CD4-positive, alpha-beta memory T cell (primary cell): Measurements from ENCODE around the gene CD37. TPM values are rescaled to one million over a fixed set of nuclear protein-coding genes. Genes with fewer than 3 reads are reported as not detected.

ENCODE experiments used
- CTCF ChIA-PET: fragments of 350-600 bp; sonication (Branson Sonifier 250); formaldehyde crosslinking; loops from one replicate; lab custom pipeline; 2021; ENCODE audit warnings: inconsistent platforms; ENCODE audit not compliant: partially characterized antibody; lab: Charles Lee
- POLR2A ChIA-PET: fragments of 350-600 bp; sonication (Branson Sonifier 250); formaldehyde crosslinking; loops from one replicate; lab custom pipeline; 2021; ENCODE audit not compliant: partially characterized antibody; lab: Charles Lee
- DNase-seq, 5 donors: peaks; one replicate each; pipeline versions ENCODE4 v3.0.0 to v3.0.0-alpha.2; 2020 to 2022; ENCODE audit warnings: mixed read lengths in 1 of 5
- H3K27ac ChIP-seq: one replicate; pipeline ENCODE4 v1.7.0; 2013; ENCODE audit warnings: low read depth, low read length
- H3K27me3 ChIP-seq: 2 replicates; pipeline ENCODE4 v1.7.0; 2013; ENCODE audit warnings: mild to moderate bottlenecking, low read length, moderate library complexity; ENCODE audit not compliant: insufficient read depth
- H3K36me3 ChIP-seq: 2 replicates; pipeline ENCODE4 v1.7.0; 2013; ENCODE audit warnings: mild to moderate bottlenecking, low read length, moderate library complexity; ENCODE audit not compliant: insufficient read depth
- H3K4me1 ChIP-seq: 2 replicates; pipeline ENCODE4 v1.7.0; 2013; ENCODE audit warnings: mild to moderate bottlenecking, low read length, moderate library complexity; ENCODE audit not compliant: insufficient read depth
- H3K4me3 ChIP-seq, 2 donors: one replicate each; pipeline ENCODE4 v1.7.0; 2013; ENCODE audit warnings: low read length in 2 of 2, mild to moderate bottlenecking in 1 of 2
- H3K9me3 ChIP-seq, 2 donors: one replicate each; pipeline ENCODE4 v1.7.0; 2013; ENCODE audit warnings: low read length in 2 of 2, control low read depth in 1 of 2; ENCODE audit not compliant: control insufficient read depth in 1 of 2
- H3K27ac Mint-ChIP-seq, 7 donors: one replicate each; pipeline ENCODE4 v1.8.0; 2020 to 2021; ENCODE audit warnings: mixed read lengths in 7 of 7, mild to moderate bottlenecking in 6 of 7, inconsistent platforms in 3 of 7, moderate library complexity in 3 of 7
- H3K27me3 Mint-ChIP-seq, 2 donors: one replicate each; pipeline ENCODE4 v1.8.0; 2020 to 2021; ENCODE audit warnings: mixed read lengths in 2 of 2
- H3K36me3 Mint-ChIP-seq, 2 donors: one replicate each; pipeline ENCODE4 v1.8.0; 2020 to 2021; ENCODE audit warnings: mixed read lengths in 2 of 2, inconsistent platforms in 1 of 2, mild to moderate bottlenecking in 1 of 2
- H3K4me1 Mint-ChIP-seq, 4 donors: one replicate each; pipeline ENCODE4 v1.8.0; 2020 to 2021; ENCODE audit warnings: mixed read lengths in 4 of 4, mild to moderate bottlenecking in 1 of 4
- H3K4me3 Mint-ChIP-seq, 8 donors: one replicate each; pipeline ENCODE4 v1.8.0; 2020 to 2021; ENCODE audit warnings: mixed read lengths in 8 of 8, mild to moderate bottlenecking in 7 of 8, moderate library complexity in 6 of 8, inconsistent platforms in 3 of 8
- H3K9me3 Mint-ChIP-seq, 8 donors: one replicate each; pipeline ENCODE4 v1.8.0; 2020 to 2021; ENCODE audit warnings: mixed read lengths in 8 of 8, mild to moderate bottlenecking in 5 of 8, inconsistent platforms in 3 of 8, moderate library complexity in 1 of 8
- intact Hi-C: fragments of 100-400 bp; cut with micrococcal nuclease; formaldehyde crosslinking; loops from one replicate; pipeline ENCODE4 v1.15.1; 2023
- polyA plus RNA-seq, 2 donors: library from polyadenylated mRNA; unstranded; fragments of 300-500 nt; fragmentation: Illumina TruSeq; gene quantifications; one replicate each; pipeline ENCODE4 v1.2.3, GENCODE V29; 2021
- total RNA-seq, 2 experiments: library from RNA; stranded (reverse); gene quantifications; one replicate each; pipeline ENCODE4 v1.2.3, GENCODE V29; 2021

Gene CD37
- total and polyA plus RNA-seq, 4 experiments from 2014 or later, result 109 to 347 (median 261) TPM

DNA sequence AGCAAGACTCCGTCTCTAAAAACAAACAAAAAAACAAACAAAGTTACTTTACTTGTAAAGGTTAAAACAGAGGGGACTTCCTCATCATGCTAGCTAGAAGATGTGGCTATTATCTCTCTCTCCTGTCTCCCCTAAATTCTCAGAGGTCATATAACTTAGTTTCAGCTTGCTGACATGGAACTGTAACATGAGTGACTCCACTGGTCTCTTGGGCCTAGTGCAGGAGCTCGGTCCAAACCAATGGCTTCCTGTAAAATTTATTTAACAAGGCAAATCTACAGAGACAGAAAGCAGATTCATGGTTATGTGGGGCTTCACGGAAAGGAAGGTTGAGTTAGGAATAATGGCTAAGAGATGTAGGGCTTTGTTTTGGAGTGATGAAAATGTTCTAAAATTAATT lies 43.3 kb downstream of the CD37 start:
- Histone ChIP-seq H3K4me1 (no peaks in the 10 kb centered on the region), H3K4me3 (no peak overlapping the region), H3K27me3 (no peaks in the 10 kb centered on the region), H3K9me3 (peaks cover 0 to 4% of the 10 kb centered on the region in 2 donors), H3K27ac (no peak overlapping the region), H3K36me3 (no peaks in the 10 kb centered on the region)
- Mint-ChIP-seq H3K4me1 (no peaks in the 10 kb centered on the region), H3K27me3 (peaks cover 4 to 6% of the 10 kb centered on the region in 2 donors), H3K4me3 (no peak overlapping the region), H3K9me3 (peaks cover 0 to 11% (median 8%) of the 10 kb centered on the region in 8 donors), H3K36me3 (peaks cover 0 to under 1% of the 10 kb centered on the region in 2 donors), H3K27ac (no peak overlapping the region)
- CTCF ChIA-PET, result interaction anchor here (1.0 kb wide), 1 partner anchor 45 kb away, joined by 4 read pairs; no protein-coding TSS in a partner anchor
- DNase-seq, result no peak
- intact Hi-C loops, result no loop called here
- POLR2A ChIA-PET, result no interaction called here

GRCh38 chr19:49380391-49380790 lies 45.2 kb downstream of the CD37 start:
- Mint-ChIP-seq H3K9me3 (peaks cover 0 to 11% (median 8%) of the 10 kb centered on the region in 8 donors), H3K36me3 (peaks cover 0 to 1% of the 10 kb centered on the region in 2 donors), H3K27ac (no peak overlapping the region), H3K27me3 (peaks cover 6 to 7% of the 10 kb centered on the region in 2 donors), H3K4me3 (no peak overlapping the region), H3K4me1 (no peaks in the 10 kb centered on the region)
- no peak overlapping the region for H3K4me3 ChIP-seq
- no peaks in the 10 kb centered on the region for H3K27me3 ChIP-seq
- ChIA-PET POLR2A (no interaction called here), CTCF (interaction anchor here (1.8 kb wide), 1 partner anchor 90 kb away, joined by 6 read pairs; no protein-coding TSS in a partner anchor)
- no peaks in the 10 kb centered on the region for H3K4me1 ChIP-seq
- no peak for DNase-seq
- H3K36me3 ChIP-seq, result no peaks in the 10 kb centered on the region
- H3K9me3 ChIP-seq, result peaks cover 0 to 4% of the 10 kb centered on the region in 2 donors
- intact Hi-C loops, result no loop called here
- no peak overlapping the region for H3K27ac ChIP-seq

- Histone ChIP-seq H3K27me3 (no peaks in the 10 kb centered on the region), H3K9me3 (peaks cover 0 to 4% of the 10 kb centered on the region in 2 donors), H3K4me3 (no peak overlapping the region), H3K27ac (no peak overlapping the region), H3K4me1 (peaks cover 3% of the 10 kb centered on the region), H3K36me3 (no peaks in the 10 kb centered on the region)
- H3K27ac Mint-ChIP-seq, result no peak overlapping the region
- ChIA-PET POLR2A (interaction anchor here (1.0 kb wide), 1 partner anchor 47 kb away, joined by 3 read pairs; the partner anchor contains the start of gene CD37), CTCF (interaction anchor here (0.6 kb wide), 1 partner anchor 88 kb away, joined by 3 read pairs; no protein-coding TSS in a partner anchor)
- no peak for DNase-seq
- peaks cover 0 to 11% (median 8%) of the 10 kb centered on the region in 8 donors for H3K9me3 Mint-ChIP-seq
- intact Hi-C loops, result no loop called here
- H3K27me3 Mint-ChIP-seq, result peaks cover 2 to 5% of the 10 kb centered on the region in 2 donors
- H3K36me3 Mint-ChIP-seq, result peaks cover 0 to 1% of the 10 kb centered on the region in 2 donors
- peaks cover 0 to 5% (median 0%) of the 10 kb centered on the region in 4 donors for H3K4me1 Mint-ChIP-seq
- H3K4me3 Mint-ChIP-seq, result peak overlapping the region in 1 of 8 donors; percentile 17
These were observed 47.4 kb downstream of the CD37 start for GRCh38 chr19:49382639-49383038.

DNA sequence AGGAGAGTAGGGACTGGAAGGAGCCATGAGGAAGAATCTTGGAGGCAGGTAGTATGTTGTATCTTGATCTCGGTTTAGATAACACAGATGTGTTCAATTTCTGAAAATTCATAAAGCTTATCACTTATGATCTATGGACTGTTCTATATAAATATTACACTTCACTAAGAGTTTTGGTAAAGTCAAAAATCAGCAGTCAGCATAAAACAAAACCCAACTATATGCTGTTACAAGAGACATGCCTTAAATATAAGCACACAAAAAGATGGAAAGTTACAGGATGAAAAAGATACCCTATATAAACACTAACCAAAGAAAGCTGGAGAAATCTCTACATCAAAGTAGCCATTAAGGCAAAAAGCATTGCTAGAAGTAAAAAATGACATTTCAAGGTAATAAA lies 48.4 kb downstream of the CD37 start:
- ChIA-PET POLR2A (interaction anchor here (1.0 kb wide), 1 partner anchor 48 kb away, joined by 3 read pairs; the partner anchor contains the start of gene CD37), CTCF (interaction anchor here (0.8 to 1.1 kb wide), 2 partner anchors 8 to 90 kb away, joined by 3 read pairs; no protein-coding TSS in a partner anchor)
- no peak overlapping the region for H3K4me3 ChIP-seq
- peaks cover 0 to 11% (median 8%) of the 10 kb centered on the region in 8 donors for H3K9me3 Mint-ChIP-seq
- peaks cover 0 to 4% of the 10 kb centered on the region in 2 donors for H3K9me3 ChIP-seq
- peaks cover 0 to 5% of the 10 kb centered on the region in 2 donors for H3K27me3 Mint-ChIP-seq
- no peaks in the 10 kb centered on the region for H3K36me3 ChIP-seq
- no peak for DNase-seq
- H3K4me1 Mint-ChIP-seq, result peaks cover 0 to 11% (median under 1%) of the 10 kb centered on the region in 4 donors
- H3K27ac ChIP-seq, result no peak overlapping the region
- H3K4me1 ChIP-seq, result peaks cover 11% of the 10 kb centered on the region
- no peak overlapping the region for H3K4me3 Mint-ChIP-seq
- no peak overlapping the region for H3K27ac Mint-ChIP-seq
- intact Hi-C loops, result no loop called here
- H3K36me3 Mint-ChIP-seq, result peaks cover 0 to 1% of the 10 kb centered on the region in 2 donors
- no peaks in the 10 kb centered on the region for H3K27me3 ChIP-seq

GRCh38 chr19:49387936-49388372 lies 52.7 kb downstream of the CD37 start, which contains the start of gene KASH5:
Gene KASH5 (plus strand): TSS chr19:49388249. CDS start chr19:49390884, 2,635 bp downstream.
- Mint-ChIP-seq H3K36me3 (peaks cover 0 to 1% of the 10 kb centered on the region in 2 donors), H3K27me3 (peaks cover 0 to 4% of the 10 kb centered on the region in 2 donors), H3K4me1 (peaks cover 8 to 21% (median 11%) of the 10 kb centered on the region in 4 donors), H3K4me3 (peak within 1 kb of the TSS in 7 of 8 donors; percentile 4 to 71 (median 47)), H3K27ac (peak within 1 kb of the TSS in 5 of 7 donors; percentile 25 to 83 (median 62)), H3K9me3 (peaks cover 0 to 1% (median 0%) of the 10 kb centered on the region in 8 donors)
- ChIA-PET POLR2A (interaction anchor here (0.7 to 2.1 kb wide), 4 partner anchors 53 to 162 kb away, joined by 4 to 10 read pairs (median 5); partner anchors contain the start of genes CD37 and PIH1D1), CTCF (interaction anchor here (1.1 to 1.4 kb wide), 2 partner anchors 86 to 162 kb away, joined by 3 to 6 read pairs; partner anchors contain the start of gene FLT3LG)
- no peaks in the 10 kb centered on the region for H3K27me3 ChIP-seq
- intact Hi-C loops, result loop anchor here (1.0 to 2.0 kb wide), 2 partner anchors 25 to 292 kb away; partner anchors contain the start of genes DKKL1 and TEAD2
- H3K36me3 ChIP-seq, result no peaks in the 10 kb centered on the region
- peaks cover 21% of the 10 kb centered on the region for H3K4me1 ChIP-seq
- no peak within 1 kb of the TSS for H3K27ac ChIP-seq
- H3K4me3 ChIP-seq, result no peak within 1 kb of the TSS
- H3K9me3 ChIP-seq, result no peaks in the 10 kb centered on the region
- DNase-seq, result peak; percentile 67 to 92 (median 82)

DNA sequence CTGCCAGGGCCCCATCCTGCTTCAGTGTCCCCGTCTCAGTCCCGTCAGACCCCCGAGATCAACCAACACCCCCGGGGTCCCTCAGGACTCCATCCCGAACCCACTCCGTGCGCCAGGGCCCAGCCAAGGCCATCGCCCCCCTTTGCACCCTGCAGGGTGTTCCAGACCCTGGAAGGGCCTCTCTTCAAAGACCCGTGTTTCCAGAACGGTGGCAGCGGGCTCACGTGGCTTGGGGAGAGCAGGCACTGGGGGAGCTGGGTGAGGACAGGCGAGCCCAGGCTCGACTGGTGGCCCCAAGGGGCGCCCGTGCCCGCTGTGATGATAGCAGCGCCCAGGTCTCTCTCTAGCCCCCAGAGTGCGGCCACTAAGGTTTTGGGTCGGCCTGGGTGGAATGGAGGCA lies 54.2 kb downstream of the CD37 start:
- Histone ChIP-seq H3K9me3 (no peaks in the 10 kb centered on the region), H3K4me3 (no peak overlapping the region), H3K27me3 (no peaks in the 10 kb centered on the region), H3K27ac (no peak overlapping the region), H3K36me3 (no peaks in the 10 kb centered on the region), H3K4me1 (peaks cover 21% of the 10 kb centered on the region)
- Mint-ChIP-seq H3K9me3 (peaks cover 0 to 1% (median 0%) of the 10 kb centered on the region in 8 donors), H3K4me1 (peaks cover 8 to 21% (median 11%) of the 10 kb centered on the region in 4 donors), H3K27ac (peak overlapping the region in 1 of 7 donors; percentile 32), H3K27me3 (no peaks in the 10 kb centered on the region), H3K4me3 (no peak overlapping the region), H3K36me3 (no peaks in the 10 kb centered on the region)
- ChIA-PET POLR2A (interaction anchor here (2.8 kb wide), 1 partner anchor 80 kb away, joined by 20 read pairs; no protein-coding TSS in a partner anchor), CTCF (interaction anchor here (1.2 to 5.0 kb wide), 6 partner anchors 10 to 84 kb away, joined by 3 to 57 read pairs (median 4); partner anchors contain the start of genes FLT3LG, PIH1D1 and SLC17A7)
- intact Hi-C loops, result loop anchor here (2.0 kb wide), 1 partner anchor 27 kb away; the partner anchor contains the start of genes DKKL1 and TEAD2
- DNase-seq, result no peak
